GM13976 (cell line): Measurements from ENCODE around the gene UNC80.

ENCODE experiments used
- DNase-seq: peaks from one replicate; pipeline ENCODE4 v3.0.0; 2012; ENCODE audit warnings: low spot score
- CTCF ChIP-seq: IDR thresholded peaks from 2 replicates; pipeline ENCODE4 v1.5.1; 2012; ENCODE audit warnings: borderline replicate concordance, mild to moderate bottlenecking; ENCODE audit not compliant: insufficient read depth; ENCODE audit errors: extremely low read depth, missing control alignments, control extremely low read depth
- in situ Hi-C: fragments of 300-500 bp; cut with MboI; formaldehyde crosslinking; loops from one replicate; pipeline ENCODE4 v1.12.0; 2022; ENCODE audit warnings: low sequenced_read_pairs, mixed read lengths, inconsistent platforms; ENCODE audit not compliant: unreplicated experiment

UNC80 gene

GRCh38 chr2:209805351-209805750, 33.7 kb downstream of the UNC80 start:
- in situ Hi-C loops: no loop called here
- no peak for DNase-seq
- TF ChIP-seq CTCF: no peak

- in situ Hi-C loops: no loop called here
- no peak for DNase-seq
Measured at GRCh38 chr2:209806318-209806717, 34.7 kb downstream of the UNC80 start.

GRCh38 chr2:209808521-209808920, 36.9 kb downstream of the UNC80 start:
- TF ChIP-seq CTCF: no peak
- DNase-seq: no peak

More at GRCh38 chr2:209806318-209806717, 34.7 kb downstream of the UNC80 start:
- TF ChIP-seq CTCF: no peak

GRCh38 chr2:209809256-209809655, 37.6 kb downstream of the UNC80 start:
- in situ Hi-C loops: no loop called here
- DNase-seq: no peak
- no peak for TF ChIP-seq CTCF

More at GRCh38 chr2:209808521-209808920, 36.9 kb downstream of the UNC80 start:
- in situ Hi-C loops: no loop called here

- in situ Hi-C loops: no loop called here
- no peak for TF ChIP-seq CTCF
- no peak for DNase-seq
Measured at GRCh38 chr2:209817844-209818271, 46.2 kb downstream of the UNC80 start.

- TF ChIP-seq CTCF: no peak
- in situ Hi-C loops: no loop called here
- DNase-seq: no peak
Measured at GRCh38 chr2:209818939-209819338, 47.3 kb downstream of the UNC80 start.

- TF ChIP-seq CTCF: no peak
- no peak for DNase-seq
- in situ Hi-C loops: no loop called here
Measured at GRCh38 chr2:209821806-209822205, 50.2 kb downstream of the UNC80 start.
